GM19193 (cell line): ENCODE results near the gene LMOD1.

ENCODE experiments used
- POLR2A ChIP-seq: IDR thresholded peaks from 4 replicates; pipeline ENCODE4 v1.6.1; 2011; ENCODE audit not compliant: insufficient read depth, insufficient read length; ENCODE audit errors: extremely low read depth

The LMOD1 gene

GRCh38 chr1:201946224-201946908 lies at the start of gene LMOD1:
LMOD1 (minus strand) TSS chr1:201946548; CDS start chr1:201946340, 208 bp downstream.
- TF ChIP-seq POLR2A = no peak

- TF ChIP-seq POLR2A = no peak
These were observed 44.1 kb upstream of the LMOD1 start for GRCh38 chr1:201990427-201990826.

- TF ChIP-seq POLR2A = no peak
These were observed 43.2 kb upstream of the LMOD1 start for GRCh38 chr1:201989354-201990128.

GRCh38 chr1:201988601-201989000 lies 42.3 kb upstream of the LMOD1 start:
- TF ChIP-seq POLR2A = no peak

GRCh38 chr1:201985355-201985754 lies 39.0 kb upstream of the LMOD1 start:
- TF ChIP-seq POLR2A = no peak

- TF ChIP-seq POLR2A = no peak
These were observed 38.1 kb upstream of the LMOD1 start for GRCh38 chr1:201984446-201984845.

- TF ChIP-seq POLR2A = no peak
These were observed 37.0 kb upstream of the LMOD1 start for GRCh38 chr1:201983380-201983805.

- TF ChIP-seq POLR2A = peak; percentile 76
These were observed 36.5 kb upstream of the LMOD1 start, which contains the start of gene RNPEP for GRCh38 chr1:201982623-201983379. RNPEP (plus strand) TSS chr1:201982648; CDS start chr1:201982667, 19 bp downstream.

GRCh38 chr1:201982082-201982622 lies 35.8 kb upstream of the LMOD1 start:
- TF ChIP-seq POLR2A = no peak

GRCh38 chr1:201970334-201971159 lies 24.2 kb upstream of the LMOD1 start:
- TF ChIP-seq POLR2A = no peak

- no peak for TF ChIP-seq POLR2A
These were observed 22.0 kb upstream of the LMOD1 start for GRCh38 chr1:201968202-201968925.

- TF ChIP-seq POLR2A = no peak
These were observed 19.8 kb upstream of the LMOD1 start for GRCh38 chr1:201966171-201966570.

GRCh38 chr1:201964261-201964660 lies 17.9 kb upstream of the LMOD1 start:
- TF ChIP-seq POLR2A = no peak

- no peak for TF ChIP-seq POLR2A
These were observed 12.0 kb upstream of the LMOD1 start for GRCh38 chr1:201958348-201958747.

- TF ChIP-seq POLR2A = no peak
These were observed 9.4 kb upstream of the LMOD1 start for GRCh38 chr1:201955729-201956143.
